ENCODE measurements around the gene ATP13A3. TPM values are rescaled to one million over a fixed set of nuclear protein-coding genes. Genes with fewer than 3 reads are reported as not detected.

The ATP13A3 gene
- total RNA-seq, 2 experiments from 2014 or later, result 79.5 to 84.5 TPM

DNA sequence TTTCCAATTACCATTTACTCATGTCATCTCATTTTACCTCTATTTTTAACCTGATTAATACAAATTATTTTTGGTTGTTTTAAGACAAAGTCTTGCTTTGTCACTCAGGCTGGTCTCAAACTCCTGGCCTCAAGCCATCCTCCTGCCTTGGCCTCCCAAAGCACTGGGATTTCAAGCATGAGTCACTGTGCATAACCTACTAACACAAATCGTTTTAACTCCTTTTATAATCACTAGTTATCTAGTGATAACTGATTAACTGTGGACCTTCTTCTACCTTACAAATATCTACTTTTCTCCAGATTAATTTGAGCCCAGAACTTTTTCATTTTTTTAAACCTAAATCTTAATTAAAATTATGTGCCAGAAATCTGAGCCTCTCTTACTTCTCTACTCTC is 4.6 kb downstream of the ATP13A3 start:
- peaks cover 11% of the 10 kb centered on the region for H4K20me1 ChIP-seq (ENCODE audit: insufficient read depth, low read length)
- no peak overlapping the region for H3K4me2 ChIP-seq (ENCODE audit: low read length)
- H3K27ac ChIP-seq (ENCODE audit: low read depth, low read length, poor library complexity, severe bottlenecking), result no peak overlapping the region
- peaks cover 61% of the 10 kb centered on the region for H3K36me3 ChIP-seq (ENCODE audit: insufficient read depth, low read length)
- CTCF ChIA-PET (ENCODE audit: unreplicated experiment), result no interaction called here
- TF ChIP-seq EZH2phosphoT487 (IDR thresholded peaks at IDR 0.05; ENCODE audit: borderline replicate concordance, low read depth, low read length), result no peak
- TF ChIP-seq CTCF (conservative IDR thresholded peaks at IDR 0.05; ENCODE audit: low read length), result no peak
- intact Hi-C loops (cut with micrococcal nuclease; ENCODE audit: unreplicated experiment), result loop anchor here (10.0 kb wide), 1 partner anchor 673 kb away; no protein-coding TSS in a partner anchor
- no peak overlapping the region for H3K4me3 ChIP-seq (ENCODE audit: low read depth, low read length, poor library complexity, severe bottlenecking)
- H3K9me3 ChIP-seq (ENCODE audit: low read length), result no peaks in the 10 kb centered on the region
- POLR2A ChIA-PET, result no interaction called here
- H3K9me2 ChIP-seq (ENCODE audit: insufficient read depth, low read length), result no peaks in the 10 kb centered on the region
- DNase-seq (ENCODE audit: low spot score), result no peak
- H3K79me2 ChIP-seq (ENCODE audit: insufficient read depth, low read depth, low read length), result peaks cover 56% of the 10 kb centered on the region
- BruUV-seq (replicated peaks), result no TSS peak
- H3K4me1 ChIP-seq (ENCODE audit: insufficient read depth, low read length, poor library complexity, severe bottlenecking), result peaks cover 11% of the 10 kb centered on the region
- no peak overlapping the region for H2AFZ ChIP-seq (ENCODE audit: low read length)

GRCh38 chr3:194481525-194482195 is 5.1 kb downstream of the ATP13A3 start:
- DNase-seq (ENCODE audit: low spot score), result no peak
- Histone ChIP-seq H3K9me2 (ENCODE audit: insufficient read depth, low read length) (no peaks in the 10 kb centered on the region), H3K9me3 (ENCODE audit: low read length) (no peaks in the 10 kb centered on the region), H3K27ac (ENCODE audit: low read depth, low read length, poor library complexity, severe bottlenecking) (no peak overlapping the region), H3K4me3 (ENCODE audit: low read depth, low read length, poor library complexity, severe bottlenecking) (no peak overlapping the region), H2AFZ (ENCODE audit: low read length) (no peak overlapping the region), H3K36me3 (ENCODE audit: insufficient read depth, low read length) (peaks cover 62% of the 10 kb centered on the region), H3K79me2 (ENCODE audit: insufficient read depth, low read depth, low read length) (peaks cover 56% of the 10 kb centered on the region), H3K4me2 (ENCODE audit: low read length) (no peak overlapping the region), H4K20me1 (ENCODE audit: insufficient read depth, low read length) (peaks cover 11% of the 10 kb centered on the region), H3K4me1 (ENCODE audit: insufficient read depth, low read length, poor library complexity, severe bottlenecking) (peaks cover 10% of the 10 kb centered on the region)
- TF ChIP-seq EZH2phosphoT487 (IDR thresholded peaks at IDR 0.05; ENCODE audit: borderline replicate concordance, low read depth, low read length) (no peak), CTCF (conservative IDR thresholded peaks at IDR 0.05; ENCODE audit: low read length) (no peak)
- CTCF ChIA-PET (ENCODE audit: unreplicated experiment), result no interaction called here
- intact Hi-C loops (cut with micrococcal nuclease; ENCODE audit: unreplicated experiment), result loop anchor here (10.0 kb wide), 1 partner anchor 673 kb away; no protein-coding TSS in a partner anchor
- BruUV-seq (replicated peaks), result TSS peak; percentile 4
- POLR2A ChIA-PET, result interaction anchor here (0.7 to 0.9 kb wide), 2 partner anchors 14 to 675 kb away, joined by 4 to 6 read pairs; no protein-coding TSS in a partner anchor

- no TSS peak for BruUV-seq (replicated peaks)
- Histone ChIP-seq H3K4me1 (ENCODE audit: insufficient read depth, low read length, poor library complexity, severe bottlenecking) (peaks cover 10% of the 10 kb centered on the region), H3K79me2 (ENCODE audit: insufficient read depth, low read depth, low read length) (peaks cover 56% of the 10 kb centered on the region), H3K4me3 (ENCODE audit: low read depth, low read length, poor library complexity, severe bottlenecking) (no peak overlapping the region), H3K9me2 (ENCODE audit: insufficient read depth, low read length) (no peaks in the 10 kb centered on the region), H3K4me2 (ENCODE audit: low read length) (no peak overlapping the region), H4K20me1 (ENCODE audit: insufficient read depth, low read length) (peaks cover 11% of the 10 kb centered on the region), H2AFZ (ENCODE audit: low read length) (no peak overlapping the region), H3K9me3 (ENCODE audit: low read length) (no peaks in the 10 kb centered on the region), H3K27ac (ENCODE audit: low read depth, low read length, poor library complexity, severe bottlenecking) (no peak overlapping the region), H3K36me3 (ENCODE audit: insufficient read depth, low read length) (peaks cover 62% of the 10 kb centered on the region)
- no peak for TF ChIP-seq EZH2phosphoT487 (IDR thresholded peaks at IDR 0.05; ENCODE audit: borderline replicate concordance, low read depth, low read length)
- intact Hi-C loops (cut with micrococcal nuclease; ENCODE audit: unreplicated experiment), result loop anchor here (10.0 kb wide), 1 partner anchor 674 kb away; no protein-coding TSS in a partner anchor
- DNase-seq (ENCODE audit: low spot score), result no peak
- ChIA-PET POLR2A (interaction anchor here (0.6 to 0.9 kb wide), 4 partner anchors 13 to 675 kb away, joined by 3 to 6 read pairs (median 4); no protein-coding TSS in a partner anchor), CTCF (ENCODE audit: unreplicated experiment) (no interaction called here)
These were observed 5.7 kb downstream of the ATP13A3 start for GRCh38 chr3:194481103-194481502.
